HG03108 (cell line): ENCODE measurements around the gene RBM42.

Experiments
- ATAC-seq: cut with Tn5 transposase; IDR thresholded peaks from one replicate; pipeline ENCODE4 v1.9.1; 2021; ENCODE audit warnings: moderate library complexity; ENCODE audit not compliant: unreplicated experiment

Gene RBM42

GRCh38 chr19:35619290-35619923 lies 9.4 kb upstream of the RBM42 start:
- ATAC-seq: no peak

GRCh38 chr19:35620001-35620400 lies 8.8 kb upstream of the RBM42 start:
- ATAC-seq: no peak

GRCh38 chr19:35621708-35622107 lies 7.1 kb upstream of the RBM42 start:
- no peak for ATAC-seq

GRCh38 chr19:35622750-35623149 lies 6.1 kb upstream of the RBM42 start:
- ATAC-seq: no peak

GRCh38 chr19:35623327-35624010 lies 5.4 kb upstream of the RBM42 start:
- ATAC-seq: no peak

- no peak for ATAC-seq
These were observed 622 bp upstream of the RBM42 start for GRCh38 chr19:35628264-35628564.

GRCh38 chr19:35629332-35629633 lies 447 bp downstream of the RBM42 start:
- ATAC-seq: no peak

- ATAC-seq: no peak
These were observed 5.0 kb downstream of the RBM42 start for GRCh38 chr19:35633727-35634440.

GRCh38 chr19:35636651-35637050 lies 7.8 kb downstream of the RBM42 start:
- no peak for ATAC-seq

- ATAC-seq: no peak
These were observed 8.3 kb downstream of the RBM42 start for GRCh38 chr19:35637165-35637564.

- ATAC-seq: no peak
These were observed 10.4 kb downstream of the RBM42 start for GRCh38 chr19:35639321-35639639.

- ATAC-seq: no peak
These were observed 11.0 kb downstream of the RBM42 start for GRCh38 chr19:35639863-35640262.

- no peak for ATAC-seq
These were observed 12.8 kb downstream of the RBM42 start, which contains the start of gene ETV2 for GRCh38 chr19:35641515-35642151. Gene ETV2, plus strand, starts transcription at chr19:35641745. Its CDS starts 716 bp downstream, at chr19:35642461.

- ATAC-seq: no peak
These were observed 13.5 kb downstream of the RBM42 start for GRCh38 chr19:35642312-35642711.

GRCh38 chr19:35642798-35643254 lies 14.0 kb downstream of the RBM42 start:
- ATAC-seq: no peak

- peak; percentile 28 for ATAC-seq
These were observed 14.7 kb downstream of the RBM42 start for GRCh38 chr19:35643255-35644205.

GRCh38 chr19:35644206-35644986 lies 15.6 kb downstream of the RBM42 start:
- ATAC-seq: peak; percentile 66

- ATAC-seq: no peak
These were observed 16.3 kb downstream of the RBM42 start for GRCh38 chr19:35644987-35645679.

- ATAC-seq: no peak
These were observed 17.1 kb downstream of the RBM42 start for GRCh38 chr19:35645680-35646511.
